Astrocyte (in vitro differentiated cells and primary cell): ENCODE results near the gene ROR1. TPM values are rescaled to one million over a fixed set of nuclear protein-coding genes. Genes with fewer than 3 reads are reported as not detected.

ENCODE experiments used
- DNase-seq: peaks from one replicate; pipeline ENCODE4 v3.0.0-alpha.2; 2010; ENCODE audit warnings: low read depth
- FAIRE-seq: peaks from 2 replicates; lab custom pipeline; 2011; peaks lifted over from hg19 to GRCh38; lab: Jason Lieb, UNC
- H2AFZ ChIP-seq: 2 replicates; pipeline ENCODE4 v1.6.0; 2012; ENCODE audit warnings: low read depth, low read length, inconsistent platforms
- H3K27ac ChIP-seq: 2 replicates; pipeline ENCODE4 v1.5.1; 2011; ENCODE audit warnings: low read depth, low read length, inconsistent platforms
- H3K27me3 ChIP-seq: 2 replicates; pipeline ENCODE4 v1.6.0; 2011; ENCODE audit warnings: low read length, inconsistent platforms; ENCODE audit not compliant: insufficient read depth
- H3K36me3 ChIP-seq: 2 replicates; pipeline ENCODE4 v1.5.1; 2011; ENCODE audit warnings: low read length, inconsistent platforms; ENCODE audit not compliant: insufficient read depth
- H3K4me1 ChIP-seq: 2 replicates; pipeline ENCODE4 v1.5.1; 2011; ENCODE audit warnings: low read length, inconsistent platforms; ENCODE audit not compliant: insufficient read depth
- H3K4me2 ChIP-seq: 2 replicates; pipeline ENCODE4 v1.6.0; 2012; ENCODE audit warnings: low read length, inconsistent platforms
- H3K4me3 ChIP-seq: 2 replicates; pipeline ENCODE4 v1.5.1; 2011; ENCODE audit warnings: low read depth, mild to moderate bottlenecking, low read length, inconsistent platforms; ENCODE audit not compliant: insufficient read depth
- H3K79me2 ChIP-seq: 2 replicates; pipeline ENCODE4 v1.6.0; 2012; ENCODE audit warnings: mild to moderate bottlenecking, low read length, inconsistent platforms; ENCODE audit not compliant: insufficient read depth
- H3K9ac ChIP-seq: 2 replicates; pipeline ENCODE4 v1.6.0; 2012; ENCODE audit warnings: mild to moderate bottlenecking, low read length, inconsistent platforms
- H3K9me3 ChIP-seq: 2 replicates; pipeline ENCODE4 v1.5.1; 2012; ENCODE audit warnings: low read depth, mild to moderate bottlenecking, low read length, inconsistent platforms; ENCODE audit not compliant: insufficient read depth
- H4K20me1 ChIP-seq: 2 replicates; pipeline ENCODE4 v1.6.0; 2012; ENCODE audit warnings: low read length, inconsistent platforms; ENCODE audit not compliant: insufficient read depth
- H3K27ac Mint-ChIP-seq: one replicate; pipeline ENCODE4 v1.8.0; 2021; ENCODE audit warnings: mild to moderate bottlenecking, mixed read lengths; ENCODE audit not compliant: unreplicated experiment
- H3K27me3 Mint-ChIP-seq: one replicate; pipeline ENCODE4 v1.8.0; 2021; ENCODE audit warnings: low read depth, mixed read lengths; ENCODE audit not compliant: unreplicated experiment
- H3K36me3 Mint-ChIP-seq: one replicate; pipeline ENCODE4 v1.8.0; 2021; ENCODE audit warnings: low read depth, mixed read lengths; ENCODE audit not compliant: unreplicated experiment
- H3K4me1 Mint-ChIP-seq: one replicate; pipeline ENCODE4 v1.8.0; 2021; ENCODE audit warnings: low read depth, mixed read lengths; ENCODE audit not compliant: unreplicated experiment
- H3K4me3 Mint-ChIP-seq: one replicate; pipeline ENCODE4 v1.8.0; 2021; ENCODE audit warnings: mild to moderate bottlenecking, moderate library complexity, mixed read lengths; ENCODE audit not compliant: unreplicated experiment
- H3K9me3 Mint-ChIP-seq: one replicate; pipeline ENCODE4 v1.8.0; 2021; ENCODE audit warnings: mild to moderate bottlenecking, mixed read lengths; ENCODE audit not compliant: unreplicated experiment
- CTCF ChIP-seq: IDR thresholded peaks from 2 replicates; pipeline ENCODE4 v1.5.1; 2011; ENCODE audit warnings: low read depth, mild to moderate bottlenecking, inconsistent platforms, low read length, moderate library complexity; ENCODE audit not compliant: insufficient read depth
- EZH2 ChIP-seq: IDR thresholded peaks from 2 replicates; pipeline ENCODE4 v1.6.1; 2012; ENCODE audit warnings: mild to moderate bottlenecking, low read length, inconsistent platforms; ENCODE audit not compliant: insufficient read depth
- total RNA-seq: library from RNA; stranded (reverse); gene quantifications from 2 replicates; pipeline ENCODE4 v1.2.1, GENCODE V29; 2021

ROR1 gene
- total RNA-seq, 1 donor from 2014 or later: 38.3 TPM

DNA sequence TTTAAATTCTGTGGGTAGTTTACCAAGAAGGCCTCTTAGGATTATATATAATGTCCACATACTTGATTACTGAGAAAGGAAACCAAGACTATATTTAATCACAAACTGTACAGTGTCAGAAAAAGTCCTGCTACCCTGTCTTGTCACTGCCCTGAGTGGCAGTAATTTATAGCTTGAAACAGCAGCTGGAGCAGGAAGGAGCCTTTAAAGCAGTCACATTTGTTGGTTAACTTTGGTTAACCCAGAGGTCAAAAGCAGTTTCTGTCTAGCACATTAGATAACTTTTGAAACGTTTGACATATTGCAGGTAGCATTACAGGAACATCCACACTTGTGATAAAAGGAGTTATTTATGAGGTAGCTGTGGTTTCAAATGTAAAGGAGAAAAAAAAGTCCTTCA, 161.7 kb downstream of the ROR1 start:
- Mint-ChIP-seq H3K9me3 (no peaks in the 10 kb centered on the region), H3K36me3 (peaks cover 5% of the 10 kb centered on the region), H3K4me3 (no peak overlapping the region), H3K27me3 (no peaks in the 10 kb centered on the region), H3K27ac (peak overlapping the region; percentile 72), H3K4me1 (peaks cover 30% of the 10 kb centered on the region)
- Histone ChIP-seq H3K4me2 (no peak overlapping the region), H3K36me3 (no peaks in the 10 kb centered on the region), H3K27me3 (no peaks in the 10 kb centered on the region), H3K27ac (no peak overlapping the region), H4K20me1 (no peaks in the 10 kb centered on the region), H3K9me3 (no peaks in the 10 kb centered on the region), H3K4me3 (no peak overlapping the region), H3K4me1 (no peaks in the 10 kb centered on the region), H2AFZ (no peak overlapping the region), H3K79me2 (peaks cover 12% of the 10 kb centered on the region), H3K9ac (no peak overlapping the region)
- FAIRE-seq (peak; percentile 9), DNase-seq (no peak)
- TF ChIP-seq CTCF (no peak), EZH2 (no peak)

- Histone ChIP-seq H3K4me1 (no peaks in the 10 kb centered on the region), H3K9ac (no peak overlapping the region), H3K27me3 (no peaks in the 10 kb centered on the region), H3K4me2 (no peak overlapping the region), H3K79me2 (peaks cover 8% of the 10 kb centered on the region), H3K27ac (no peak overlapping the region), H3K4me3 (no peak overlapping the region), H4K20me1 (no peaks in the 10 kb centered on the region), H3K36me3 (no peaks in the 10 kb centered on the region), H3K9me3 (no peaks in the 10 kb centered on the region), H2AFZ (no peak overlapping the region)
- TF ChIP-seq EZH2 (no peak), CTCF (no peak)
- Mint-ChIP-seq H3K27me3 (no peaks in the 10 kb centered on the region), H3K9me3 (no peaks in the 10 kb centered on the region), H3K4me3 (no peak overlapping the region), H3K36me3 (peaks cover 5% of the 10 kb centered on the region), H3K4me1 (peaks cover 29% of the 10 kb centered on the region), H3K27ac (peak overlapping the region; percentile 64)
- DNase-seq: peak; percentile 51
- no peak for FAIRE-seq
Observed at GRCh38 chr1:63936276-63936675, 162.5 kb downstream of the ROR1 start.

GRCh38 chr1:63936801-63937200, 163.0 kb downstream of the ROR1 start:
- no peak for TF ChIP-seq EZH2
- TF ChIP-seq CTCF: no peak
- no peak overlapping the region for H3K4me3 ChIP-seq
- Mint-ChIP-seq H3K4me3 (no peak overlapping the region), H3K27ac (peak overlapping the region; percentile 64), H3K27me3 (no peaks in the 10 kb centered on the region), H3K36me3 (peaks cover 5% of the 10 kb centered on the region), H3K4me1 (peaks cover 26% of the 10 kb centered on the region), H3K9me3 (no peaks in the 10 kb centered on the region)
- no peaks in the 10 kb centered on the region for H3K36me3 ChIP-seq
- no peaks in the 10 kb centered on the region for H4K20me1 ChIP-seq
- H3K27me3 ChIP-seq: no peaks in the 10 kb centered on the region
- H3K79me2 ChIP-seq: peaks cover 8% of the 10 kb centered on the region
- no peak for FAIRE-seq
- H3K4me1 ChIP-seq: no peaks in the 10 kb centered on the region
- H2AFZ ChIP-seq: no peak overlapping the region
- no peak overlapping the region for H3K9ac ChIP-seq
- DNase-seq: no peak
- no peak overlapping the region for H3K4me2 ChIP-seq
- no peaks in the 10 kb centered on the region for H3K9me3 ChIP-seq
- H3K27ac ChIP-seq: no peak overlapping the region
